Endometrial microvascular endothelial cells (primary cell): ENCODE results near the gene PARP3. TPM values are rescaled to one million over a fixed set of nuclear protein-coding genes. Genes with fewer than 3 reads are reported as not detected.
"Not testable (repeated sequence)": the region's sequence is repeated elsewhere in the genome, so short reads cannot be mapped to it uniquely, and the experiment has no call there.

ENCODE experiments used
- in situ Hi-C: cut with HindIII; loops from 2 replicates; pipeline ENCODE4 v1.10.0; 2017; ENCODE audit warnings: low sequenced_read_pairs, low pct_unique_long_range_greater_than_20kb; ENCODE audit errors: inconsistent ontology term
- total RNA-seq: library from RNA; depleted of rRNA; stranded (reverse); fragments of >200 nt; gene quantifications from one replicate; pipeline ENCODE4 v1.2.3, GENCODE V29; 2015; ENCODE audit errors: inconsistent ontology term

PARP3 gene
- total RNA-seq: 18.1 TPM

DNA sequence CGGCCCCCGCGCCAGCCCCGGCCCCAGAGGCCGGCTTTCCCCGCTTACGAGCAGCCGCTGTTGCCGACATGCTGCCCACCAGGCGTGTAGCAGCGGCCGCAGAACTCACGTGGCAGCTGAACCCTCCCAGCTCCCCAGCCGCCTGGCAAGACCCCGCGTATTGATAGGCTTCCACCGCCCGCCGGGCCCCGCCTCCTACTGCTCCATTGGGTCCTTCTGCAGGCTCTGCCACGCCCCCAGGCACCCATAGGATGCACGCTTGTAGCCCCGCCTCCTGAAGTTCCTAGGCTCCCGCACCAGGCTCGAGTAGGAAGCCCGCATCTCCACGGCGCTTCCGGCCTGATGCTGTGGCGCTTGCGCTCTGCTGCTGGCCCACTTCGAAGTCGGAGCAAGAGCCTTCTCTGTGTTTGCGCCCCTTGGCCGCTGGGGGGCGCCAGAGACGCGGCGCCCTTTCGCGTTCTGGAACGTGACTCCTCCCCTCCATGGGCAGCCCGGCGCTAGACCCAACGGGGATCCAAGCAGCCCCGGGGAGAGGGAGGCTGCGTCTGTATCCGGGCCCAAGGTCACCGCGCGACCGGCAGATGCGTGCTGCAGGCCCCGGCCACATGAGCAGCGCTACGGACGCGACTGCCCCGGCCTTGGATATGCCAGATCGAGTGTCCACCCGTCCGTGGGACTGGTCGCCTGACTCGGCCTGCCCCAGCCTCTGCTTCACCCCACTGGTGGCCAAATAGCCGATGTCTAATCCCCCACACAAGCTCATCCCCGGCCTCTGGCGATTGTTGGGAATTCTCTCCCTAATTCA, at the start of gene PARP3, which contains the start of gene RRP9:
TSS of gene PARP3 (plus strand) at position 566 of the 805 bp plus-strand sequence. CDS start 993 bp downstream, outside the sequence.
TSS of gene RRP9 (minus strand) at position 107 of the 805 bp plus-strand sequence. CDS start at position 70, 37 bp downstream.
- in situ Hi-C loops: no loop called here

DNA sequence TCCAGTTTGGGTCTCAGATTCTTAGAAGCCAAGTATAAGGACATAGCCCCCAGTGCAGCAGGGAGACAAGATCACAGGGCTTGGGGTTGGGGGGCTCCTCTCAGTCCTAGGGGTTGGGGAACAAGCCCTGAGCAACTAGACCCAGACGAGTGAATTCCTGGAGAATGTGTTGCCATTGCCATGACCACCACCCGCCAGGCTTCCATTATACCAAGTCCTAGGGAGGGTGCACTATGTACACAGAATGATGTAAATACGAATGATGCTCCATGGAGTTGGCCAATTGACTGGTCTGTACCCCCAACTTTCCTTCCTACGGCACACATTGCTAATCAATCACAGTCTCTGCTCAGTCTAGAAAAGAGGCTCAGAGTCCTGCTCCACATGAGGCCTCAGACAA, 47.8 kb upstream of the PARP3 start:
- in situ Hi-C loops: no loop called here

- in situ Hi-C loops: no loop called here
Measured at GRCh38 chr3:51894939-51895338, 47.2 kb upstream of the PARP3 start.

- in situ Hi-C loops: no loop called here
Measured at GRCh38 chr3:51896607-51897305, 45.4 kb upstream of the PARP3 start.

- in situ Hi-C loops: no loop called here
Measured at GRCh38 chr3:51897391-51897790, 44.8 kb upstream of the PARP3 start.

- in situ Hi-C loops: not testable (repeated sequence)
Measured at GRCh38 chr3:51900043-51900442, 42.1 kb upstream of the PARP3 start.

DNA sequence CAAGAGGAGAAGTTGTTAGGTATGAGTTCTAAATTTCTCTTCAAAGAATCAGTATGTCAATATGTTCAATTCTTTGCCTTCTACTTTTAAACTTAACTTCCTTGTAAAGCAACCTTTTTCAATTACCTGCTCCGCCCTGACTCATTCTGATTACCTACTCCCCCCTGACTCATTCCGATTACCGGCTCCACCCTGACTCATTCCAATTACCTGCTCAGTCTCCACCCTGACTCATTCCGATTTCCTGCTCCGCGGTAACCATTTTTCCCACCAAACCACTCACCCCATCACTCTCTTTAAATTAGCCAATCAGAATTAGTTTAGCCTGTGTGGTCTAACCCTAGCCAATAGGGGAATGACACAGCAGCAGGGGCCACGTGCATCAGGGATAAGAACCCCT, 39.8 kb upstream of the PARP3 start:
- in situ Hi-C loops: not testable (repeated sequence)

GRCh38 chr3:51904034-51904823, 37.9 kb upstream of the PARP3 start:
- in situ Hi-C loops: no loop called here

- in situ Hi-C loops: no loop called here
Measured at GRCh38 chr3:51908026-51908425, 34.1 kb upstream of the PARP3 start.

- in situ Hi-C loops: no loop called here
Measured at GRCh38 chr3:51916418-51916817, 25.7 kb upstream of the PARP3 start.

GRCh38 chr3:51921081-51921578, 21.0 kb upstream of the PARP3 start:
- in situ Hi-C loops: no loop called here

DNA sequence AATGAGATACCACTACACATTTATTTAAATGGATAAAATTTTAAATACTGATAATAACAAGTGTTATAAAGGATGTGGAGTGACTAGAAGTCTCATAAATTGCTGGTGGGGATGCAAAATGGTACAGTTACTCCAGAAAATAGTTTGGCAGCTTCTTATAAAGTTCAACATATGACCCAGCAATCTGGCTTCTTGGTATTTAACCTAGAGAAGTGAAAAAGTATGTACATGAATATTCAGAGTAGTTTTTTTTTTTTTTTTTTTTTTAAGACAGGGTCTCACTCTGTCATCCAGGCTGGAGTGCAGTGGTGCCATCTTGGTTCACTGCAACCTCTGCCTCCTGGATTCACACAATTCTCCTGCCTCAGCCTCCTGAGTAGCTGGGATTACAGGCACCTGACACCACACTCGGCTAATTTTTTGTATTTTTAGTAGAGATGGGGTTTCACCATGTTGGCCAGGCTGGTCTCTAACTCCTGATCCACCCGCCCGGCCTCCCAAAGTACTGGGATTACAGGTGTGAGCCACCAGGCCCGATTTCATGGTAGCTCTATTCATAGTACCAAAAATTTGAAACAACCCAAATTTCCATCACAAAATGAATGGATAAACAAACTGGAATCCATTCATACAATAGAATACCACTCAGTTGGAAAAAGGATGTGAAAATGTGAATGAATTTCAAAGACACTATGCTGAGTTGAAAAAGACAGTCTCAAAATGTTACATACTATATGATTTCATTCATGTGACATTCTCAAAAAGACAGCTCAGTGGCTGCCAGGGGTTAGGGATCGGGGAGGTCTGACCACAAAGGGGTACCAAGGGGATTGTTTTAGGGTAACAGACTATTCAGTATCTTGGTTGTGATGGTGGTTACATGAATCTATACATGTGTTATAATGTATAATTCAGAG, 14.8 kb upstream of the PARP3 start:
- in situ Hi-C loops: no loop called here

DNA sequence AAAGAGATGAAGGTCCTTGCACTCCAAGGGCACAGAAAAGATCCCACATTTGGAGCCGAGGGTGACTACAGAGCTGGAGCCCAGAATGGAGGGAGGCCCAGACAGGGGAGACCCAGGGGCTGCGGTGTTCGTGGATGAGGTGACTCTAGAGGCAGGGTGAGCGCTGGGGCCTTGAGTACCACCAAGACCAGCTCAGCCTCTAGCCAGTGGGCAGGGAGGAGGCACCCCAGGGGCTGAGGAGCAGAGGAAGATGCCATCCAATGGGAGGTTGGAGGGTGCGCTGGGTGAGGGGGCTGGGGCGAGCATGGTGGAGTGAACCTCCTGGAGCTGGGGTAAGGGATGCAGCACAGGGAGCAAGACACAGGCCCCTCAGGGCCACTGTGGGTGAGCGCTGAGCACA, 13.7 kb upstream of the PARP3 start:
- in situ Hi-C loops: no loop called here

GRCh38 chr3:51928981-51929380, 13.2 kb upstream of the PARP3 start:
- in situ Hi-C loops: not testable (repeated sequence)

- in situ Hi-C loops: no loop called here
Measured at GRCh38 chr3:51929420-51930003, 12.7 kb upstream of the PARP3 start.

- in situ Hi-C loops: no loop called here
Measured at GRCh38 chr3:51930439-51930838, 11.7 kb upstream of the PARP3 start.

- in situ Hi-C loops: no loop called here
Measured at GRCh38 chr3:51931756-51932155, 10.4 kb upstream of the PARP3 start.
